ENCODE results near the gene SLC25A25.

SLC25A25 gene

DNA sequence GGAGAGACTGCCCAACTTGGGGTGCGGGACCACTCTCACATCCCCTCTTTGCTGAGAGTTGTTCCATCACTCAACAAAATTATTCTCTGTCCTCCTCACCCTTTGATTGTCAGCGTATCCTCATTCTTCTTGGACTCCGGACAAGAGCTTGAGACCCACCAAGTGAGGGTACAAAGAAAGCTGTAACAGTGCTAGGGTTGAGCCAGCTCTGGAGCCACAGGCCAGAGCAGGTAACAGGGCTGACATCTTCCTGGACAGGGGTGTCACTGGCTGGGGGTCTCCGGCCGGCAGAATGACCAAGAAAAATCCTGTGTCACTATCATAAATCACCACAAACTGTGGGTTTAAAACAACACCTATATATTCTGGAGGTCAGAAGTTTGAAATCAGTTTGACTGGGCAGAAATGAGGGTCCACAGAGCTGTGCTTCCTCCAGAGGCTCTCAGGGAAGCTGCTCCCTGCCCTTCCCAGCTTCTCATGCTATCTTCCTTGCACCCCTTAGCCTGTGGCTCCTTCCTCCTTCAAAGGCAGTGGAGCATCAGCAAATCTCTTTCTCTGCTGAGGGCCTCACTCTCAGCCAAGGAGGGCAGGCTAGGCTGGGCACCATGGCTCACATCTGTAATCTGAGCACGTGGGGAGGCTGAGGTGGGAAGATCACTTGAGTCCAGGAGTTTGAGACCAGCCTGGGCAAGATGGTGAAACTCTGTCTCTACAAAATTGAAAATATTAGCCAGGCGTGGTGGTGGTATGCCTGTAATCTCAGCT lies 87.9 kb downstream of the SLC25A25 start:
- Histone ChIP-seq H3K36me3 (ENCODE audit: insufficient read depth, low read length) (no peaks in the 10 kb centered on the region), H2AFZ (ENCODE audit: low read length) (no peak overlapping the region)

More for the DNA sequence above, 87.9 kb downstream of the SLC25A25 start:
- TF ChIP-seq EZH2phosphoT487 (IDR thresholded peaks at IDR 0.05; ENCODE audit: borderline replicate concordance) = no peak
- TF ChIP-seq, protein P1, sequence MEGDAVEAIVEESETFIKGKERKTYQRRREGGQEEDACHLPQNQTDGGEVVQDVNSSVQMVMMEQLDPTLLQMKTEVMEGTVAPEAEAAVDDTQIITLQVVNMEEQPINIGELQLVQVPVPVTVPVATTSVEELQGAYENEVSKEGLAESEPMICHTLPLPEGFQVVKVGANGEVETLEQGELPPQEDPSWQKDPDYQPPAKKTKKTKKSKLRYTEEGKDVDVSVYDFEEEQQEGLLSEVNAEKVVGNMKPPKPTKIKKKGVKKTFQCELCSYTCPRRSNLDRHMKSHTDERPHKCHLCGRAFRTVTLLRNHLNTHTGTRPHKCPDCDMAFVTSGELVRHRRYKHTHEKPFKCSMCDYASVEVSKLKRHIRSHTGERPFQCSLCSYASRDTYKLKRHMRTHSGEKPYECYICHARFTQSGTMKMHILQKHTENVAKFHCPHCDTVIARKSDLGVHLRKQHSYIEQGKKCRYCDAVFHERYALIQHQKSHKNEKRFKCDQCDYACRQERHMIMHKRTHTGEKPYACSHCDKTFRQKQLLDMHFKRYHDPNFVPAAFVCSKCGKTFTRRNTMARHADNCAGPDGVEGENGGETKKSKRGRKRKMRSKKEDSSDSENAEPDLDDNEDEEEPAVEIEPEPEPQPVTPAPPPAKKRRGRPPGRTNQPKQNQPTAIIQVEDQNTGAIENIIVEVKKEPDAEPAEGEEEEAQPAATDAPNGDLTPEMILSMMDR (conservative IDR thresholded peaks at IDR 0.05; ENCODE audit: low read length) = no peak
- H3K27me3 ChIP-seq (ENCODE audit: insufficient read depth, low read length, poor library complexity, severe bottlenecking) = no peaks in the 10 kb centered on the region
- no peak overlapping the region for H3K4me3 ChIP-seq (ENCODE audit: low read length, poor library complexity, severe bottlenecking)
- no peaks in the 10 kb centered on the region for H3F3A ChIP-seq (ENCODE audit: low read depth)
- H3K9me3 ChIP-seq (ENCODE audit: insufficient read depth, low read depth, low read length) = no peaks in the 10 kb centered on the region
- H3K4me2 ChIP-seq (ENCODE audit: low read depth, low read length, poor library complexity, severe bottlenecking) = no peak overlapping the region
- no peak overlapping the region for H3K9ac ChIP-seq (ENCODE audit: low read depth, low read length, poor library complexity, severe bottlenecking)
- peaks cover 9% of the 10 kb centered on the region for H3K4me1 ChIP-seq (ENCODE audit: insufficient read depth, low read length, poor library complexity, severe bottlenecking)
- H4K20me1 ChIP-seq (ENCODE audit: insufficient read depth, low read length, poor library complexity, severe bottlenecking) = peaks cover 5% of the 10 kb centered on the region
- peaks cover 7% of the 10 kb centered on the region for H3K79me2 ChIP-seq (ENCODE audit: insufficient read depth, low read length)
- H3K9me2 ChIP-seq (replicated peaks; ENCODE audit: low read depth, low read length) = no peaks in the 10 kb centered on the region

Measured in Loucy (cell line).